Stimulated activated CD4-positive, alpha-beta T cell treated with anti-CD3 and anti-CD28 coated beads, Interleukin-1b, Interleukin-23, amount 100 ng/mL, for 48 hours (primary cell): Measurements from ENCODE around the gene ATP6V0E2.

Source experiments
- DNase-seq: peaks from one replicate; pipeline ENCODE4 v3.0.0-alpha.2; 2020

The ATP6V0E2 gene

GRCh38 chr7:149838992-149839408 is 34.8 kb upstream of the ATP6V0E2 start:
- no peak for DNase-seq

DNA sequence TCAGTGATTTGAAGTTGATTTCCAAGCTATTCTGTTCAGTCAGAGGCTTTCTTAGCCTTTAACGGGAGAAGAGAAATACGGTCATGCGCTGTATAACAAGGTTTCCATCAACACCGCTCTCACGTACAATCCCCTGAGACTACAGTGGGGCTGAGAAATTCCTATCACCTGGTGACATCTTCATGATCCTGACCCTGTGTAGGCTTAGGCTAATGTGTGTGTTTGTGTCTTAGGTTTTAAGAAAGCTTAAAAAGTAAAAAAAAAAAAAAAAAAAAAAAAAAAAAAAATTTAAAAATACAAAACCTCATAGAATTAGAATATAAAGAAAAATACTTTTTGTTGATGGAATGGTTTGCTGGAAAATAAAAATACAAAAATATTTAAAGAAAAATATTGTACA is 33.8 kb upstream of the ATP6V0E2 start:
- DNase-seq = no peak

DNA sequence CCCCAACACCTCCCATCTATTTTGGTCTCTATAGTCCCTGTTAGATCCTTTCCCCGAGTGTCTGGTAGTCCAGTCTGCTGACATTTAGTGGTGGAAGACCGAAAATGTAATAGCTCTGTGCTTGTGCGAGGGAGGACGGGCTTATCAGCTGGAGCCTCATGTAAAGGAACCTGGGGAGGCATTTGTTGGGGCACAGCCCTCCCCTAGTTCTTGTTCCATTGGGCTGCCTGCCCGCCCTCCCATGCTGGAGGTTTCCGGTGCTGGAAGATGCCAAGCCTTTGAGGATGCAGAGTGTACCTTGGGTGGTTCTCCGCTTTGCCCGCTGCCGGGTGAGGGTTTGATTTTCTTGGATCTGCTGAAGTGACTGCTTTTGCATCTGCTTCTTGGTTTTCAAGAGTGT is 30.2 kb upstream of the ATP6V0E2 start:
- DNase-seq = no peak

DNA sequence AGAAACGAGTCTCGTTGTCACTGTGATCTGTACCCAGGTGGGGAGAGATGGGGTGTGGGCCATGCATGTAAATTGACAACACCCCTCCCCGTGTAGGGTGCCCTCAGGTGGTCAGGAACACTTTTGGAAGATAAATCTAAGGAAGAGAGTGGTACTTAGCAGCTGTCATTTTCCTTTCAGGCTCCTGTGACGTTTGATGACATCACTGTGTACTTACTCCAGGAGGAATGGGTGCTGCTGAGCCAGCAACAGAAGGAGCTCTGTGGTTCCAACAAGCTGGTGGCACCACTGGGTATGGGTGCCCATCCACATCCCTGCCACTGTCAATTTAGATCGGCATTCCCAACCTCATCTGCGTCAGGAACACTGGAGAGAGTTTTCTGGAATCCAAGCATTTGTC is 29.3 kb upstream of the ATP6V0E2 start:
- DNase-seq = no peak

DNA sequence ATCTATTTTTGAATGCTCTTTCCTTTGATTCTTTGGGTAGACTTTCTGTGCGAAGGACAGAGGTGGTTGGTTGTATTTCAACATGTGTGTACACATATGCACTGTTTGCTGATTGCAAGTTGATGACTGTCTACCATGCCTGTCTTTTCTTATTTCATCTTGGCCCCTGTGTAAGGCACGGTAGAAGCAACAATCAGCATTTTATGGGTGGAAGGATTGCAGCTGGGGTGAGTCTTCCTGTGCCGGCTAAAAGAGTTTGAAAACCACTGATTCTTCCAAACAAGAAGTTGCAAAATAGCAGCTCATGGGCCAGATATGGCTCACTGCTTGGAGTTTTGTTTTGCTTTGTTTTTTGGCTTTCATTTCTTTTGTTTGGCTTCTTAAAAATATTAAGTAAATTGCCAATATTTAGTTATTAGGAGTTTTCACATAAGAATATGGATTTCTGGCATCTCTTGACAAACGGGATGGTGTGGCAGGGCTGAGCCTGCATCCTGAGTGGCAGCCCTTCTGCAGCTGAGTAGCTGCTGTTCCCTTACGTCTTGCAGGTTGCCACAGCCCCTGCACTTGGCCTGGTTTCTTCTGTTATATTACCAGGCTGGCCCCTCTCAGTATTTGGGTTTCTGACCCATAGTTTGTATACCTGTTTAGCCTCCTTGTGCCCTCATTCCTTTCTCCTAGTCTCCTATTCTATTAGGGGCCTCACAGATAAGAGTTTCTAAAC is 28.4 kb upstream of the ATP6V0E2 start:
- no peak for DNase-seq

DNA sequence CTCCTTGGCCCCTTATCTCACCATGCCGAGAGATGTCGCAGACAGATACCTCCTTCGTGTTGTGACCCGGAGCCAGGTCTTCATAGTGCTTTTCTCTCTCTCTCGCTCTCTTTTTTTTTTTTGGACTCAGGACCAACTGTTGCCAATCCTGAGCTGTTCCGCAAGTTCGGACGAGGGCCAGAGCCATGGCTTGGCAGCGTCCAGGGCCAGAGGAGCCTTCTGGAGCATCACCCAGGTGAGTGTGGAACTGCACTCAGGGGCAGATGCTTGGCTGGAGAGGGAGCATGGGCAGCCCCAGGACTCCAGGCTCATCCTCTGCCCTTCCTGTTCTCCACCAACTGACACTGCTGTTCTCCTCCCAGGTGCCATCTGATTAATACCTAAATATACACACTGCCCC is 27.7 kb upstream of the ATP6V0E2 start:
- no peak for DNase-seq

DNA sequence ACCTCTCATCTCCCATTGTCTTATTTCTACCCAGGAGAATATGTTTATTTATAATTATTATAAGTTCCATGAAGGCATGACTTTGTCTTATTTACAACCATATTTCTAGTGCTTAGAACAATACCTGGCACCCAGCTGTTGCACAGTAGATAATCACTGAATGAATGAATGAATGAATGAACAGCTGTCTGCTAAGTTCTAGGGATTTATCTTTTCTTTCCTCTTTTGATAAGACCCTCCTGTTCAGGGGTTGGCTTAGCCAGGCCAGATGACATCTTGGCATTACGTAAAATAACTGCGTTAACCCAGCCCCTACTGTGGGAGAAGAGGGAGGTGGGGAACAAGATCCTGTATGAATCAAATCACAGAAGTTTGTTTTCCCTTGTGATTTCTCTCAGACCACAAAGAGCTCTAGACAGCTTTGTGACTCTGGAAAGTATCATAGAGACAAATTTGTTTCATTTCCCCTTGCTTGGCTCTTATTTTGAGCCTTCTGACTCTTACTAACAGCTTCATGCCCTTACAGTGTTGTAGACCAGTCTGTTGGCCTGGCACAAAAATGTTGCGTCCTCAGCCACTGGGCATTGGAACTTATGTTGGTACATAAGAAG is 27.2 kb upstream of the ATP6V0E2 start:
- DNase-seq = no peak

DNA sequence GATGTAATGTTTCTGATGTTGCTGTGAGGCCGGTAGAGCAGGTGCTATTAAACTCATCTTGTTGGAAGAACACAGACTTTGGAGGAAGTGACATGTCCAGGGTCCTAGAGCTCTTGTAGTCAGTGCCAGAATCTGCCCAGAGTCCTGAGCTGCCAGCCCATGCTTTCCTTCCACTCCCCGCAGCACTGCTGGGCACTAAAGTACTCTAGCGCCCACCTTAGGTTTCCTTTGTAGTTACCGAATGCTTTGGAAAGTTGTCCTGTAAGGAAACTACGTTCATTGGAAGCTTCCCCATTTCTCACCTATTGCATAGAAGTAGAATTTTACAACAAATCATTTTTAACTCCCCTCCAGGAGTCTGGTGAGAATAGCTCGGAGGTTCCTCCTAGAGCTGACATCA is 24.6 kb upstream of the ATP6V0E2 start:
- DNase-seq = no peak

DNA sequence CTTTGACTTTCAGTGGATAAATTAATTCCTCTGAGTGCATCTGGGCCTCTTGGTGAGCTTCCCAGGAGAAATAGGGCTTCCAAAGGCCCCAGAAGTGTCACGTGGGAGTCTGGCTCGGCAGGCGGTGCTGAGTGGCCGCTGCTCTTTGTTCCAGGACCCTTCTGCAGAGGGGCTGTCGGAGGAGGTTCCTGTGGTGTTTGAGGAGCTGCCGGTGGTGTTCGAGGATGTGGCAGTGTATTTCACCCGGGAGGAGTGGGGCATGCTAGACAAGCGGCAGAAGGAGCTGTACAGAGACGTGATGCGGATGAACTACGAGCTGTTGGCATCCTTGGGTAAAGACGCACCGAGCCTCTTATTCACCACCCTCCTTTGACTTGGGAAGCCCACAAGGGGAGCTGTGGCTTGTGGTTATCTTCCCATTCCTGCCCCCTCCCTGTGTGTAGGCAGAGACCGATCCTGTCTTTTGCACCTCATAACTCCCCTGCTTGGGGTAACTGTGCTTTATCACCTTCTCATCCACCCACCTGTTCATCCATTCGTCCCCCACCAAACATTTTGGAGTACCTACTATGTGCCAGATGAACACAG is 23.7 kb upstream of the ATP6V0E2 start:
- DNase-seq = no peak

DNA sequence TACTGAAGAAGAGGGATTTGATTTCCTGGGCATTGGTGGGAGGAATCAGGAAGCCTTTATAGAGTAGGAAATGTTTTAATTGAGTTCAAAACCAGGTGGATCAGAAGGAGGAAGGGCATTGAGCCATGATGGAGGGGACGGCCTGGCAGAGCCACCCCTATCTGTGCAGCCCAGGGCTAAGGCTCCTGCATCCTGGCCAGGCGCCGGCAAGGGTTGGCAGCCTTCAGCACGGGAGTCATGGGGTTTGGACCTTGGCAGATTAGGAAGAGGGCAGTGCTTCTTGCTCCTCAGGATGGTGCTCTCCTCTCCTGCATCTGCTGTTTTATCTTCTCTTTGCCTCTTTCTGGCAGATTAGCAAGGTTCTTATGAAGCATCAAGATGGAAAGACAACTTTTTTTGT is 23.1 kb upstream of the ATP6V0E2 start:
- DNase-seq = no peak

DNA sequence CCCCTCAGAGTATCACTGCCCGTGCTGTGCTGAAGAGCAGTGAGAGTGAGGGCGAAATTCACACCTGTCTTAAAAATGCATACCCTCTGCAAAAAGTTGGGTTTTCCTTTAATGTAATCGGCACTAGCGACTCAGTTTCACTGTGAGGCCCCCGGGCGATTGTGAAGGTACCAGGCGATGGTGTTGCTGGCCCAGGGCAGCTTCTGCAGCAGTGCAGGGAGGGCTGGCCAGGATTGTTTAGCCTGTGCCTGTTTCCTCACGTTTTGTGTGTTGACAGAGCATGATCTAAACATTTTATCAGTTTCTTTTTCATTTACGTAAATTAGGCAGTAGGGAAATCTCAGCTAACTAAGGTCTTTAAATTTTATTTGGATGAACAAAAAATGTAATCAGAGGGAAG is 22.3 kb upstream of the ATP6V0E2 start:
- DNase-seq = no peak

DNA sequence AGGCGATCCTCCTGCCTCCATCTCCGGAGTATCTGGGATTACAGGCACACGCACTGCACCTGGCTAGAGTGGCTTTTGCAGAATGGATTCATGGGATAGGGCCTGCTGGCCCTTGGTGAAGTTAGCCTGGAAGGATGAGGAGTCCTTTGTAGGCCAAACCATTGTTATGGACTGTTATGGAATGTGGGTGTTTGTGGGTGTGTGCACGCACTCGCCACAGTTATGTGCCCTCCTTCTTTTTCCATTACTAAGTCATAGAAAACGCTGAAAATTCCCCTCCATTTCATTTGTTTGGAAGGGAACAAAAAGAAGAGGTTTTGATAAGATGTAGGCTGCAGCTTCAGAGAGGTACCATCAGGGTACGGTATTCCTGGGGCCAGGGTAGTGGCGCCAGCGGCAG is 20.6 kb upstream of the ATP6V0E2 start:
- DNase-seq = no peak

DNA sequence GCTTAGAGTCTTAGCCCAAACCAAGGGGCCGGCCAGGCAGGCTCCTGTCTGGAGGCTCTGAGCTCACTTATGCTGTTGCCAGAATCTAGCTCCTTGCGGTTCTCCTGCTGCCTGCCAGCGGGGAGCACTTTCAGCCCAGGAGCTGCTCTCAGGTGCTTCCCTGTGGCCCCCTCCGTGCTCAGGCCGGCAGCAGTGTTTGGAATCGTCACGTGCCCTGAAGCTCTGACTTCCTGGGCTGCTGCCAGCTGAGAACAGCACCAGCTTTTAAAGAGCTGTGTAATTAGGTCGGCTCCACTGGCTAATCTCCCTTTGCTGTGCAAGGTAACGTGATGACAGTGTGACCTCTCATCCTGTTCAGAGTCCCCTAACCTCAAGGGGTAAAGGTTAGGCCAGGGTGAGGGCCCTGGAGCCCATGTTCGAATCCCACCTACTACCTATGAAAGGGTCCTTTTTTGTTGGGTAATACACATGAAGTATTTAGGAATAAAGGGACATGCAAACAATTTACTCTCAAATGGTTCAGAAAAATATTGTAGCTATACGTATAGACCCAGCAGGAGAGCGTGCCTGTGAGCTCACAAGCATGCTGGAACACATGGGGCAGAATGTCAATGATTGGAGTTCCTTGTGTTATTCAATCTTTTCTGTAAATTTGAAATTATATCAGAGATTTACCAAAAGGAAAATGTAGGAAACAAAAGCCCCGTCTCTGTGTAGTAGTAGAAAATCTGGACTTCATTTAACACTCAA is 19.0 kb upstream of the ATP6V0E2 start:
- peak; percentile 22 for DNase-seq

GRCh38 chr7:149855361-149856305 is 18.1 kb upstream of the ATP6V0E2 start:
- DNase-seq = no peak

DNA sequence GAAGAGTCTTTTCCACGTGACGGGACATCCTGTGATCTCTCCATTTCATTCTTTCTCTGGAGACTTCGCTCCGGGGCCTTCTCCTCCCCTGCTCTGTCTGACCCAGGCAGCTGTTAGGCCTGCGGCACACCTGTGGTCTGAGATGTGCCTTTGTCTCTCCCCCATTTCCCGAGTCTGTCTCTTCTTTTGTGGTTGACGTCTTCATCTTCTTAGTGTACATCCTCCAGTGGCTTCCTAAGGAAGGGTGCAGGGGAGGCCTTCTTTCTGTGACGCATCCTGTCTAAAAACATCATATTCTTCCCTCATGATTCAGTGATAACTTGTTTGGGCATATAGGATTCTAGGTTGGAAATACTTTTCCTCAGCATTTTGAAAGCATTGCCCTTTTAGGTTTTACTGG is 17.2 kb upstream of the ATP6V0E2 start:
- no peak for DNase-seq

- DNase-seq = no peak
Measured at GRCh38 chr7:149859369-149859768, 14.4 kb upstream of the ATP6V0E2 start.

DNA sequence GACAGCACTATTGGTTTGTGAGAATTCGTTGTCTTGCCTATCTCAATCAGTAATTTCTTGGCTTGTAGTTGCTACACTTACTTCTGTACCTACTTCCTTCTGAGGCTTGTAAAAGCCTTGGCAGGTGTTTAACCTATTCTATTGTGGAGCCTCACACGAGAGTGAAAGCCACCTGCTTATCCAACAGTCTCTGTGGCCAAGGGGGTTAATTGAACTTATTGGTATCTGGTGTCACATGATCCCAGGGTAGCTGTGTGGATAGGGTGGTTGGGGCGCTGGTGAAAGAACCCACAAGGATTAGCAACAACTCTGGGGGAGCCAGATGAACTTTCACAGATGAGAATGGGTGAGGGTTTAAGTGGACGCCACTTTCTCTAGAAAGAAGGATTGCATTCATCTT is 13.9 kb upstream of the ATP6V0E2 start:
- no peak for DNase-seq

GRCh38 chr7:149860821-149861727 is 12.7 kb upstream of the ATP6V0E2 start:
- peak; percentile 29 for DNase-seq

DNA sequence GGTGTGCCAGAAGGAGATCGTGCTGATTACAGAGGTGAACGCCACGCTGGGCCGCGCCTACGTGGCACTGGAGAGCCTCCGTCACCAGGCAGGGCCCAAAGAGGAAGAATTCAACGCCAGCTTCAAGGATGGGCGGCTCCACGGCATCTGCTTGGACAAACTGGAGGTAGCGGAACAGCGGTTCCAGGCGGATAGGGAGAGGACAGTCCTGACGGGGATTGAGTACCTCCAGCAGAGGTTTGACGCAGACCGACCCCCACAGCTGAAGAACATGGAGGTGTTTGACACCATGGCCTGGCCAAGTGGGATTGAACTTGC is 12.1 kb upstream of the ATP6V0E2 start:
- DNase-seq = no peak

DNA sequence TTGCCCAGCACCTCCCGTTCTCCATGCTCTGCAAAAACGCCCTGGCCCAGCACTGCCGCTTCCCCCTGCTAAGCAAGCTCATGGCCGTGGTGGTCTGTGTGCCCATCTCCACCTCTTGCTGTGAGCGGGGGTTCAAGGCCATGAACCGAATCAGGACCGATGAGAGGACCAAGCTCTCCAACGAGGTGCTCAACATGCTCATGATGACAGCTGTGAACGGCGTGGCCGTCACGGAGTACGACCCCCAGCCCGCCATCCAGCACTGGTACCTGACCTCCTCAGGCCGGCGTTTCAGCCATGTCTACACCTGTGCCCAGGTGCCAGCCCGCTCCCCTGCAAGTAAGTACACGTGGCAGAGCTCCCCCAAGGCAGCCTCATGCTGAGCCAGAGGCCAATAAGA is 11.6 kb upstream of the ATP6V0E2 start:
- DNase-seq = no peak

DNA sequence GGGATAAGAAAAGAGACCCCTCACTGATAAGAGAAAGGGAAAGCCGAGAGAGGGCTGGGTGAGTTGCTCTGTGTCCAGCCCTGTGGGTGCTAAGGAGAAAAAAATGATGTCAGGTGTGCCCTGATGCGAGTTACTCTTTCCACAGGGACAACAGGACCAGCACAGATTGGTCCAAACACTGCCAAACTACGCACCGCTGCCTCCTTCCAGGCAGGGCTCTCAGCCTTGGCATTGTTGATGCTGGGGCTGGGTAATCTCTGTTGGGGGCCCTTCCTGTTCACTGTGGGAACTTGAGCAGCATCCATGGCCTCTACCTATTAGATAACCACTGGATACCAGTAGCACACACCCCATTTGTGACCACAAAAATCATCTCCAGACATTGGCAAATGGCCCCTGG is 10.3 kb upstream of the ATP6V0E2 start:
- no peak for DNase-seq

DNA sequence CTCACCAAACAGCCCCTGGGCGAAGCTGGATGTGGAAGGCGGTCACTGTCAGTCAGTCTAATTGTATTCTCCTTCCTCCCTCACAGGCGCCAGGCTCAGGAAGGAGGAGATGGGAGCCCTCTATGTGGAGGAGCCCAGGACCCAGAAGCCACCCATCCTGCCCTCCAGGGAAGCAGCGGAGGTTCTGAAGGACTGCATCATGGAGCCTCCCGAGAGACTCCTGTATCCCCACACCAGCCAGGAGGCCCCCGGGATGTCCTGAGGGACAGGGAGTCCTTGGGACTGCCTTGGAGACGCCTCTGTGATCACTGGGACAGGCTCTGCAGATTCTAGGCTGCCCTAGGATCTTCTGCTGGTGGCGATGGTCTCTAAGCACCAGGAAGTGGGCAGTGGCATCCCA is 9.7 kb upstream of the ATP6V0E2 start:
- no peak for DNase-seq
